Measurements from ENCODE around the gene HAVCR1. TPM values are rescaled to one million over a fixed set of nuclear protein-coding genes. Genes with fewer than 3 reads are reported as not detected.

The HAVCR1 gene
- total RNA-seq, 1 experiment from 2014 or later: not detected

GRCh38 chr5:157025093-157025698, 33.7 kb downstream of the HAVCR1 start:
- Histone ChIP-seq H3K9me3 (ENCODE audit: low read depth, low read length, poor library complexity, severe bottlenecking) (no peaks in the 10 kb centered on the region), H3K4me1 (ENCODE audit: insufficient read depth, low read length, poor library complexity, severe bottlenecking) (no peaks in the 10 kb centered on the region), H3K27ac (ENCODE audit: low read depth, low read length, poor library complexity, severe bottlenecking) (no peak overlapping the region), H3K27me3 (replicated peaks; ENCODE audit: insufficient read depth, low read depth, low read length, poor library complexity) (peaks cover 30% of the 10 kb centered on the region), H3K4me3 (ENCODE audit: low read depth, low read length, poor library complexity, severe bottlenecking) (no peak overlapping the region), H3K36me3 (ENCODE audit: insufficient read depth, low read length, poor library complexity, severe bottlenecking) (no peaks in the 10 kb centered on the region)
- no TSS peak for BruUV-seq (replicated peaks)
- intact Hi-C loops (cut with micrococcal nuclease; ENCODE audit: unreplicated experiment): no loop called here
- ChIA-PET POLR2A (ENCODE audit: low non-redundant PET) (no interaction called here), CTCF (no interaction called here)
- TF ChIP-seq EZH2 (IDR thresholded peaks at IDR 0.05; ENCODE audit: borderline replicate concordance, low read depth, low read length, poor library complexity, severe bottlenecking): no peak
- no peak for TF ChIP-seq CTCF (conservative IDR thresholded peaks at IDR 0.05; ENCODE audit: low read depth, low read length)
- no peak for DNase-seq (ENCODE audit: low spot score)

GRCh38 chr5:157024208-157024959, 34.5 kb downstream of the HAVCR1 start:
- no peak overlapping the region for H3K27ac ChIP-seq (ENCODE audit: low read depth, low read length, poor library complexity, severe bottlenecking)
- H3K4me1 ChIP-seq (ENCODE audit: insufficient read depth, low read length, poor library complexity, severe bottlenecking): no peaks in the 10 kb centered on the region
- H3K27me3 ChIP-seq (replicated peaks; ENCODE audit: insufficient read depth, low read depth, low read length, poor library complexity): peaks cover 22% of the 10 kb centered on the region
- no peaks in the 10 kb centered on the region for H3K36me3 ChIP-seq (ENCODE audit: insufficient read depth, low read length, poor library complexity, severe bottlenecking)
- CTCF ChIA-PET: interaction anchor here (0.7 kb wide), 1 partner anchor 163 kb away, joined by 7 read pairs; no protein-coding TSS in a partner anchor
- no peak overlapping the region for H3K4me3 ChIP-seq (ENCODE audit: low read depth, low read length, poor library complexity, severe bottlenecking)
- POLR2A ChIA-PET (ENCODE audit: low non-redundant PET): no interaction called here
- intact Hi-C loops (cut with micrococcal nuclease; ENCODE audit: unreplicated experiment): no loop called here
- no TSS peak for BruUV-seq (replicated peaks)
- TF ChIP-seq EZH2 (IDR thresholded peaks at IDR 0.05; ENCODE audit: borderline replicate concordance, low read depth, low read length, poor library complexity, severe bottlenecking) (no peak), CTCF (conservative IDR thresholded peaks at IDR 0.05; ENCODE audit: low read depth, low read length) (no peak)
- no peaks in the 10 kb centered on the region for H3K9me3 ChIP-seq (ENCODE audit: low read depth, low read length, poor library complexity, severe bottlenecking)
- no peak for DNase-seq (ENCODE audit: low spot score)

GRCh38 chr5:157022024-157022423, 36.9 kb downstream of the HAVCR1 start:
- intact Hi-C loops (cut with micrococcal nuclease; ENCODE audit: unreplicated experiment): no loop called here
- POLR2A ChIA-PET (ENCODE audit: low non-redundant PET): no interaction called here
- no peak overlapping the region for H3K4me3 ChIP-seq (ENCODE audit: low read depth, low read length, poor library complexity, severe bottlenecking)
- no TSS peak for BruUV-seq (replicated peaks)
- no peak overlapping the region for H3K27ac ChIP-seq (ENCODE audit: low read depth, low read length, poor library complexity, severe bottlenecking)
- no peaks in the 10 kb centered on the region for H3K9me3 ChIP-seq (ENCODE audit: low read depth, low read length, poor library complexity, severe bottlenecking)
- DNase-seq (ENCODE audit: low spot score): no peak
- TF ChIP-seq EZH2 (IDR thresholded peaks at IDR 0.05; ENCODE audit: borderline replicate concordance, low read depth, low read length, poor library complexity, severe bottlenecking): no peak
- TF ChIP-seq CTCF (conservative IDR thresholded peaks at IDR 0.05; ENCODE audit: low read depth, low read length): no peak
- H3K36me3 ChIP-seq (ENCODE audit: insufficient read depth, low read length, poor library complexity, severe bottlenecking): no peaks in the 10 kb centered on the region
- H3K27me3 ChIP-seq (replicated peaks; ENCODE audit: insufficient read depth, low read depth, low read length, poor library complexity): peaks cover 2% of the 10 kb centered on the region
- H3K4me1 ChIP-seq (ENCODE audit: insufficient read depth, low read length, poor library complexity, severe bottlenecking): no peaks in the 10 kb centered on the region
- CTCF ChIA-PET: no interaction called here

Data from A673 (cell line).